HepG2 (cell line): Measurements from ENCODE around the gene HSD11B1. TPM values are rescaled to one million over a fixed set of nuclear protein-coding genes. Genes with fewer than 3 reads are reported as not detected.

Experiments used
- ATAC-seq: fragments of 200-7000 bp; cut with Tn5 transposase; 3 replicates; pipeline ENCODE4 v1.9.1; 2020; ENCODE audit warnings: mild to moderate bottlenecking, moderate library complexity
- BruUV-seq: library from RNA; stranded (reverse); fragments of 400-500 nt; replicated peaks from 2 replicates; lab custom pipeline; 2021; lab: Mats Ljungman, UMichigan
- CTCF ChIA-PET: fragments of 300-600 bp; formaldehyde crosslinking; extraction: SDS; loops from one replicate; lab custom pipeline; 2021; ENCODE audit warnings: low total read pairs, inconsistent platforms, low intra/inter-chr PET ratio; lab: Yijun Ruan, JAX
- POLR2A ChIA-PET: fragments of 350-600 bp; sonication (Branson Sonifier 250); formaldehyde crosslinking; loops from one replicate; lab custom pipeline; 2020; ENCODE audit warnings: antibody characterized with exemption, inconsistent platforms; lab: Yijun Ruan, JAX
- DNase-seq: peaks from one replicate; pipeline ENCODE4 v3.0.0-alpha.2; 2015; ENCODE audit warnings: low spot score
- FAIRE-seq: peaks from 3 replicates; lab custom pipeline; 2011; peaks lifted over from hg19 to GRCh38; lab: Jason Lieb, UNC
- H2AFZ ChIP-seq: one replicate; pipeline ENCODE4 v1.6.1; 2011; ENCODE audit warnings: low read length, inconsistent platforms
- H3K27ac ChIP-seq: fragments of 300-600 bp; 3 replicates; pipeline ENCODE4 v1.8.0; 2011; ENCODE audit warnings: mixed run types, mild to moderate bottlenecking, mixed read lengths, low read length, inconsistent platforms; ENCODE audit not compliant: insufficient read depth; ENCODE audit errors: extremely low read length
- H3K27me3 ChIP-seq, 2 experiments: fragments of 200-600 bp in 1 of 2; 2 replicates in 1 of 2; 3 replicates in 1 of 2; pipeline versions ENCODE4 v1.6.0 to v1.8.0; 2011; ENCODE audit warnings: low read length in 2 of 2, mild to moderate bottlenecking in 2 of 2, moderate library complexity in 2 of 2, inconsistent platforms in 1 of 2; ENCODE audit not compliant: insufficient read depth in 2 of 2, control insufficient read depth in 1 of 2
- H3K36me3 ChIP-seq, 2 experiments: fragments of 200-600 bp in 1 of 2; replicated peaks in 1 of 2; 2 replicates in 1 of 2; 3 replicates in 1 of 2; pipeline versions ENCODE4 v1.5.1 to v1.8.0; 2011; ENCODE audit warnings: low read length in 2 of 2, inconsistent platforms in 1 of 2; ENCODE audit not compliant: insufficient read depth in 2 of 2, control insufficient read depth in 1 of 2
- H3K4me1 ChIP-seq: 2 replicates; pipeline ENCODE4 v1.5.1; 2012; ENCODE audit warnings: low read length, inconsistent platforms; ENCODE audit not compliant: insufficient read depth
- H3K4me2 ChIP-seq: 2 replicates; pipeline ENCODE4 v1.6.0; 2011; ENCODE audit warnings: low read depth, low read length, inconsistent platforms
- H3K4me3 ChIP-seq, 3 experiments: fragments of 200-600 bp in 1 of 3; sonication (generic), shearing (Covaris generic) in 1 of 3; replicated peaks in 1 of 3; 2 replicates each; pipeline ENCODE4 v1.5.1; 2011 to 2016; ENCODE audit warnings: low read length in 3 of 3, inconsistent platforms in 2 of 3, low read depth in 2 of 3, mild to moderate bottlenecking in 2 of 3, control low read depth in 1 of 3, mixed read lengths in 1 of 3; ENCODE audit not compliant: insufficient read depth in 1 of 3
- H3K79me2 ChIP-seq: one replicate; pipeline ENCODE4 v1.6.1; 2011; ENCODE audit warnings: low read length, inconsistent platforms; ENCODE audit not compliant: insufficient read depth
- H3K9ac ChIP-seq: 2 replicates; pipeline ENCODE4 v1.6.0; 2011; ENCODE audit warnings: mild to moderate bottlenecking, low read depth, low read length, inconsistent platforms; ENCODE audit not compliant: insufficient read depth
- H3K9me3 ChIP-seq: 2 replicates; pipeline ENCODE4 v1.5.1; 2012; ENCODE audit warnings: mild to moderate bottlenecking, low read length
- H4K20me1 ChIP-seq: 2 replicates; pipeline ENCODE4 v1.6.0; 2011; ENCODE audit warnings: inconsistent platforms, mild to moderate bottlenecking, low read length, moderate library complexity; ENCODE audit not compliant: insufficient read depth
- HNRNPK ChIP-seq: fragments of 200-400 bp; formaldehyde crosslinking; IDR thresholded peaks from 2 replicates; pipeline ENCODE4 v1.6.1; 2018; ENCODE audit warnings: low read length, low read depth, moderate library complexity, mild to moderate bottlenecking; ENCODE audit not compliant: poor library complexity, severe bottlenecking
- IRX3 ChIP-seq: sonication (generic); formaldehyde crosslinking; IDR thresholded peaks from 2 replicates; pipeline ENCODE4 v1.8.1; 2023; ENCODE audit warnings: mild to moderate bottlenecking, low read depth, missing genetic modification reagents, borderline replicate concordance
- NFYC ChIP-seq: IDR thresholded peaks from 2 replicates; pipeline ENCODE4 v1.6.1; 2016; ENCODE audit warnings: missing genetic modification reagents, missing compliant biosample characterization
- ZSCAN31 ChIP-seq: sonication (generic); formaldehyde crosslinking; IDR thresholded peaks from 2 replicates; pipeline ENCODE4 v1.5.0; 2020; ENCODE audit warnings: low read depth, mild to moderate bottlenecking, missing genetic modification reagents
- WGBS: methylation state at CpG from one replicate; pipeline ENCODE4 v1.1.6; 2017; ENCODE audit warnings: low lambda C conversion rate; 5-methylcytosine and 5-hydroxymethylcytosine counted together
- in situ Hi-C: cut with HindIII; loops from 2 replicates; pipeline ENCODE4 v1.10.0; 2017; ENCODE audit warnings: low pct_unique_long_range_greater_than_20kb; ENCODE audit not compliant: extremely low pct_ligation_motif_present
- intact Hi-C: fragments of 100-400 bp; cut with micrococcal nuclease; formaldehyde crosslinking; loops from one replicate; pipeline ENCODE4 v1.10.0; 2022; ENCODE audit not compliant: unreplicated experiment
- polyA plus RNA-seq, 8 experiments: library from polyadenylated mRNA; depleted of rRNA in 3 of 8; stranded (reverse) in 7 of 8; unstranded in 1 of 8; fragments of >200 nt; fragmentation: Illumina TruSeq in 4 of 8; extraction: Trizol in 4 of 8; gene quantifications; 2 replicates each; pipeline versions ENCODE4 v1.2.1 to v1.2.3, GENCODE V29; 2011 to 2016; ENCODE audit warnings: low read depth in 4 of 8, missing spikeins in 1 of 8, mixed read lengths in 1 of 8; ENCODE audit not compliant: insufficient read depth in 1 of 8
- total RNA-seq, 5 experiments: library from RNA; depleted of rRNA; stranded (reverse); fragments of >200 nt; fragmentation: Illumina TruSeq; extraction: Trizol; gene quantifications; 2 replicates each; pipeline ENCODE4 v1.2.3, GENCODE V29; 2016; ENCODE audit warnings: low read depth in 1 of 5
- TF ChIP-seq, protein P1 (sequence below): sonication (generic); formaldehyde crosslinking; IDR thresholded peaks from 2 replicates; pipeline ENCODE4 v1.4.0; 2020; ENCODE audit warnings: missing genetic modification reagents

Gene HSD11B1
- total and polyA plus RNA-seq, 2 of the 13 experiments (the other 11 are each of a cell fraction or from before 2014, with no cell fraction given), result not detected

DNA sequence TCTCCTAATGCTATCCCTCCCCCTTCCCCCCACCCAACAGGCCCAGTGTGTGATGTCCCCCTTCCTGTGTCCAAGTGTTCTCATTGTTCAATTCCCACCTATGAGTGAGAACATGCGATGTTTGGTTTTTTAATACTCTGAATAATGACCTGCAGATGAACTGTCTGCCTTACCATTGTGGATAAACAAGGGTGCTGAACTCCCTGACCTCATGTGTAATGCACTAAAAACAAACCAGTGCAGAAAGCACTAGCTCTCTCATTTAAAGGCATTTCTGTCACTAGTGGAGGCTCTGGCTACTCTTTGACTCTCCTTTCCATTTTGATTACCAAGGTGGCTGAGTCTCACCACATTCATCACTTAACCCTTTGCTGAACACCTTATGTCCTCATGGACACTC is 28.1 kb downstream of the HSD11B1 start:
- intact Hi-C loops, result no loop called here
- H3K27ac ChIP-seq, result no peak overlapping the region
- ATAC-seq, result no peak
- in situ Hi-C loops, result no loop called here
- no peak for FAIRE-seq
- no peaks in the 10 kb centered on the region; a peak in 1 of 5 replicates for H3K27me3 ChIP-seq
- no TSS peak for BruUV-seq
- no peaks in the 10 kb centered on the region for H4K20me1 ChIP-seq
- H3K4me1 ChIP-seq, result no peaks in the 10 kb centered on the region
- no peak overlapping the region for H3K9ac ChIP-seq
- WGBS, result 0% methylated on average over 1 of the region's 1 CpG
- H3K36me3 ChIP-seq, result no peaks in the 10 kb centered on the region
- ChIA-PET CTCF (no interaction called here), POLR2A (no interaction called here)
- TF ChIP-seq HNRNPK (no peak), IRX3 (CRISPR knock-in tag) (no peak), ZSCAN31 (no peak), NFYC (CRISPR knock-in tag) (no peak)
- TF ChIP-seq, protein P1, sequence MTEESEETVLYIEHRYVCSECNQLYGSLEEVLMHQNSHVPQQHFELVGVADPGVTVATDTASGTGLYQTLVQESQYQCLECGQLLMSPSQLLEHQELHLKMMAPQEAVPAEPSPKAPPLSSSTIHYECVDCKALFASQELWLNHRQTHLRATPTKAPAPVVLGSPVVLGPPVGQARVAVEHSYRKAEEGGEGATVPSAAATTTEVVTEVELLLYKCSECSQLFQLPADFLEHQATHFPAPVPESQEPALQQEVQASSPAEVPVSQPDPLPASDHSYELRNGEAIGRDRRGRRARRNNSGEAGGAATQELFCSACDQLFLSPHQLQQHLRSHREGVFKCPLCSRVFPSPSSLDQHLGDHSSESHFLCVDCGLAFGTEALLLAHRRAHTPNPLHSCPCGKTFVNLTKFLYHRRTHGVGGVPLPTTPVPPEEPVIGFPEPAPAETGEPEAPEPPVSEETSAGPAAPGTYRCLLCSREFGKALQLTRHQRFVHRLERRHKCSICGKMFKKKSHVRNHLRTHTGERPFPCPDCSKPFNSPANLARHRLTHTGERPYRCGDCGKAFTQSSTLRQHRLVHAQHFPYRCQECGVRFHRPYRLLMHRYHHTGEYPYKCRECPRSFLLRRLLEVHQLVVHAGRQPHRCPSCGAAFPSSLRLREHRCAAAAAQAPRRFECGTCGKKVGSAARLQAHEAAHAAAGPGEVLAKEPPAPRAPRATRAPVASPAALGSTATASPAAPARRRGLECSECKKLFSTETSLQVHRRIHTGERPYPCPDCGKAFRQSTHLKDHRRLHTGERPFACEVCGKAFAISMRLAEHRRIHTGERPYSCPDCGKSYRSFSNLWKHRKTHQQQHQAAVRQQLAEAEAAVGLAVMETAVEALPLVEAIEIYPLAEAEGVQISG, result no peak
- H3K9me3 ChIP-seq, result no peaks in the 10 kb centered on the region
- H2AFZ ChIP-seq, result no peak overlapping the region
- DNase-seq, result no peak
- no peak overlapping the region for H3K4me2 ChIP-seq
- no peaks in the 10 kb centered on the region for H3K79me2 ChIP-seq
- H3K4me3 ChIP-seq, result no peak overlapping the region
